Transverse colon (tissue), 4 donors: ENCODE measurements around the gene CEP83. TPM values are rescaled to one million over a fixed set of nuclear protein-coding genes. Genes with fewer than 3 reads are reported as not detected.

Experiments
- DNase-seq: peaks from one replicate; pipeline ENCODE4 v3.0.0-alpha.2; 2019
- H3K27ac ChIP-seq, 4 donors: fragments of 200-600 bp; sonication (generic); 2 replicates each; pipeline ENCODE4 v1.5.1; 2016 to 2018; ENCODE audit warnings: inconsistent platforms in 4 of 4
- H3K27me3 ChIP-seq: fragments of 200-600 bp; sonication (generic); 2 replicates; pipeline ENCODE4 v1.5.1; 2017; ENCODE audit warnings: inconsistent platforms
- H3K36me3 ChIP-seq, 4 donors: fragments of 200-600 bp; sonication (generic); 2 replicates each; pipeline ENCODE4 v1.5.1; 2017 to 2019; ENCODE audit warnings: inconsistent platforms in 4 of 4
- H3K4me1 ChIP-seq, 4 donors: fragments of 200-600 bp; sonication (generic); 2 replicates each; pipeline ENCODE4 v1.5.1; 2017 to 2020; ENCODE audit warnings: inconsistent platforms in 4 of 4
- H3K4me3 ChIP-seq, 4 donors: fragments of 200-600 bp; sonication (generic); 1 replicate in 1 of 4; 2 replicates in 3 of 4; pipeline versions ENCODE4 v1.5.1 to v1.6.1; 2017 to 2019; ENCODE audit warnings: inconsistent platforms in 4 of 4
- H3K9me3 ChIP-seq, 2 donors: fragments of 200-600 bp; sonication (generic); 2 replicates each; pipeline ENCODE4 v1.5.1; 2017 to 2019; ENCODE audit warnings: inconsistent platforms in 2 of 2
- EP300 ChIP-seq: sonication (generic); formaldehyde crosslinking; IDR thresholded peaks from one replicate; pipeline ENCODE4 v1.6.1; 2017; ENCODE audit warnings: antibody characterized with exemption, low read depth
- POLR2A ChIP-seq: fragments of 450-650 bp; IDR thresholded peaks from one replicate; pipeline ENCODE4 v1.6.1; 2016; ENCODE audit warnings: antibody characterized with exemption, mild to moderate bottlenecking, moderate library complexity
- POLR2AphosphoS5 ChIP-seq, 3 donors: sonication (generic); formaldehyde crosslinking; IDR thresholded peaks; one replicate each; pipeline ENCODE4 v1.6.1; 2016; ENCODE audit warnings: antibody characterized with exemption in 3 of 3
- WGBS, 2 donors: methylation state at CpG; one replicate each; pipeline ENCODE4 v1.1.5; 2018; ENCODE audit warnings: low coverage in 1 of 2; 5-methylcytosine and 5-hydroxymethylcytosine counted together
- in situ Hi-C, 4 donors: fragments of 200-750 bp; cut with MboI; loops; one replicate each; pipeline versions ENCODE4 v1.15.0 to v1.15.1; 2017; ENCODE audit warnings: low sequenced_read_pairs in 3 of 4, low pct_ligation_motif_present in 1 of 4, low pct_unique_long_range_greater_than_20kb in 1 of 4
- intact Hi-C: fragments of 100-400 bp; cut with DNase I; formaldehyde crosslinking; loops from one replicate; pipeline ENCODE4 v1.15.1; 2023; ENCODE audit warnings: low total_unique reads
- total RNA-seq, 4 donors: library from RNA; depleted of rRNA; stranded (reverse); fragments of >200 nt; gene quantifications; one replicate each; pipeline ENCODE4 v1.1.0, GENCODE V29; 2016
- TF ChIP-seq, protein P1 (sequence below), 5 experiments: fragments of 200-600 bp in 3 of 5; fragments of 450-650 bp in 2 of 5; sonication (generic) in 3 of 5; IDR thresholded peaks; 1 replicate in 2 of 5; 2 replicates in 3 of 5; pipeline ENCODE4 v1.5.1; 2016 to 2017; ENCODE audit warnings: antibody characterized with exemption in 5 of 5, inconsistent platforms in 3 of 5, mild to moderate bottlenecking in 2 of 5, moderate library complexity in 1 of 5

CEP83 gene
- total RNA-seq, 4 donors from 2014 or later, result 3.0 to 104 (median 17.0) TPM

DNA sequence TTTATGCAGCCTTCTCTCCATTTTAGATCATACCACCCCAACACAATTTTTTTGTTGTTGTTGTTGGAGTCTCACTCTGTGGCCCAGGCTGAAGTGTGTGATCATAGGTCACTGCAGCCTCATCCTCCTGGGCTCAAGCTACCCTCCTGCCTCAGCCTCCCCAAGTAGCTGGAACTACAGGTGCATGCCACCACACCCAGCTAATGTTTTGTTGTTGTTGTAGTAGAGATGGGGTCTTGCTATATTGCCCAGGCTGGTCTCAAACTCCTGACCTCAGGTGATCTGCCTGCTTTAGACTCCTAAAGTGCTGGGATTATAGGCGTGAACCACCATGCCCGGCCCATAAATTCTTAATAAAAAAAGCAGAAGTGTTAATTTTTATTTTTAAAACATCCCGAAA, 199.7 kb downstream of the CEP83 start:
- no peaks in the 10 kb centered on the region for H3K36me3 ChIP-seq
- H3K4me1 ChIP-seq, result peaks cover 7 to 29% (median 12%) of the 10 kb centered on the region in 4 donors
- no peaks in the 10 kb centered on the region for H3K27me3 ChIP-seq
- DNase-seq, result no peak
- in situ Hi-C loops, result no loop called here
- H3K9me3 ChIP-seq, result no peaks in the 10 kb centered on the region
- 92 to 94% methylated on average over 3 of the region's 3 CpGs for WGBS, 2 donors
- intact Hi-C loops, result no loop called here
- TF ChIP-seq POLR2AphosphoS5 (IDR thresholded peaks at IDR 0.05) (no peak), EP300 (no peak), POLR2A (no peak)
- TF ChIP-seq, protein P1, sequence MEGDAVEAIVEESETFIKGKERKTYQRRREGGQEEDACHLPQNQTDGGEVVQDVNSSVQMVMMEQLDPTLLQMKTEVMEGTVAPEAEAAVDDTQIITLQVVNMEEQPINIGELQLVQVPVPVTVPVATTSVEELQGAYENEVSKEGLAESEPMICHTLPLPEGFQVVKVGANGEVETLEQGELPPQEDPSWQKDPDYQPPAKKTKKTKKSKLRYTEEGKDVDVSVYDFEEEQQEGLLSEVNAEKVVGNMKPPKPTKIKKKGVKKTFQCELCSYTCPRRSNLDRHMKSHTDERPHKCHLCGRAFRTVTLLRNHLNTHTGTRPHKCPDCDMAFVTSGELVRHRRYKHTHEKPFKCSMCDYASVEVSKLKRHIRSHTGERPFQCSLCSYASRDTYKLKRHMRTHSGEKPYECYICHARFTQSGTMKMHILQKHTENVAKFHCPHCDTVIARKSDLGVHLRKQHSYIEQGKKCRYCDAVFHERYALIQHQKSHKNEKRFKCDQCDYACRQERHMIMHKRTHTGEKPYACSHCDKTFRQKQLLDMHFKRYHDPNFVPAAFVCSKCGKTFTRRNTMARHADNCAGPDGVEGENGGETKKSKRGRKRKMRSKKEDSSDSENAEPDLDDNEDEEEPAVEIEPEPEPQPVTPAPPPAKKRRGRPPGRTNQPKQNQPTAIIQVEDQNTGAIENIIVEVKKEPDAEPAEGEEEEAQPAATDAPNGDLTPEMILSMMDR (IDR thresholded peaks at IDR 0.05), result no peak
- no peak overlapping the region for H3K27ac ChIP-seq
- H3K4me3 ChIP-seq, result no peak overlapping the region

DNA sequence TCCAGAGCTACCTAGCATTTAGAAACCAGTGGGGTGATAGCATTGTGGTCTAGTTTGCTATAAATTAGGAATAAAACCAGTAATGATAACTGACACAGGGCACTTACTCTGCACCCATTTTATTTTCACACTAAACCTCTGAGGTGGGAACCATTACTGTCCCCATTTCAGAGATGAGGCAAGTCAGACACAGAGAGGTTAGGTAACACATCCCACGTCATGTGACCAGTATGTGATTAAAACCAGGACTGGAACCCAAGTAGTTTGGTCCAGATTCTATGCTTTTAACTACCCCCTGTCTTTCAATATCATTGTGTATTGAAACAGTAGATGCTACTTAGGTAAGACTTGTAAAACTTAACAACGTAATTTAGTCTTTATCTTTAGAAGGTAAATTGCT, 201.1 kb downstream of the CEP83 start:
- 67 to 68% methylated on average over 2 of the region's 2 CpGs for WGBS, 2 donors
- peaks cover 7 to 22% (median 12%) of the 10 kb centered on the region in 4 donors for H3K4me1 ChIP-seq
- intact Hi-C loops, result no loop called here
- H3K27me3 ChIP-seq, result no peaks in the 10 kb centered on the region
- no peak overlapping the region for H3K27ac ChIP-seq
- no peak overlapping the region for H3K4me3 ChIP-seq
- H3K9me3 ChIP-seq, result no peaks in the 10 kb centered on the region
- in situ Hi-C loops, result no loop called here
- no peaks in the 10 kb centered on the region for H3K36me3 ChIP-seq
- DNase-seq, result no peak
- TF ChIP-seq POLR2A (no peak), EP300 (no peak), POLR2AphosphoS5 (IDR thresholded peaks at IDR 0.05) (no peak)
- TF ChIP-seq, protein P1 (IDR thresholded peaks at IDR 0.05), result no peak

Other genes with a start within 250 kb of the CEP83 start
- 10 to 100 TPM in 3 of 4 donors, 1 to 10 TPM in 1; 6.4 to 79.3 (median 65.9) TPM for gene TMCC3, start 190.7 kb upstream of the CEP83 start, total RNA-seq